Esophagus muscularis mucosa (tissue), 4 donors: ENCODE data around the gene RORC. TPM values are rescaled to one million over a fixed set of nuclear protein-coding genes. Genes with fewer than 3 reads are reported as not detected.
"Not testable (repeated sequence)": the region's sequence is repeated elsewhere in the genome, so short reads cannot be mapped to it uniquely, and the experiment has no call there.

Experiments used
- DNase-seq: peaks from one replicate; pipeline ENCODE4 v3.0.0-alpha.2; 2017; ENCODE audit errors: extremely low spot score
- H3K27ac ChIP-seq, 4 donors: fragments of 200-600 bp; sonication (generic); replicated peaks in 1 of 4; 1 replicate in 3 of 4; 2 replicates in 1 of 4; pipeline ENCODE4 v1.5.1; 2016 to 2019; ENCODE audit warnings: mild to moderate bottlenecking in 1 of 4
- H3K27me3 ChIP-seq, 4 donors: fragments of 200-600 bp; sonication (generic); one replicate each; pipeline versions ENCODE4 v1.5.1 to v1.6.0; 2016 to 2019
- H3K36me3 ChIP-seq, 4 donors: fragments of 200-600 bp; sonication (generic); one replicate each; pipeline ENCODE4 v1.5.1; 2016 to 2019
- H3K4me1 ChIP-seq, 4 donors: fragments of 200-600 bp; sonication (generic); one replicate each; pipeline ENCODE4 v1.5.1; 2016 to 2019
- H3K4me3 ChIP-seq, 4 donors: fragments of 200-600 bp; sonication (generic); 1 replicate in 2 of 4; 2 replicates in 2 of 4; pipeline ENCODE4 v1.5.1; 2016 to 2019; ENCODE audit warnings: mild to moderate bottlenecking in 4 of 4, moderate library complexity in 1 of 4
- H3K9me3 ChIP-seq, 4 donors: fragments of 200-600 bp; sonication (generic); 1 replicate in 3 of 4; 2 replicates in 1 of 4; pipeline ENCODE4 v1.5.1; 2016 to 2019
- CTCF ChIP-seq, 3 experiments: fragments of 200-600 bp in 2 of 3; fragments of 450-650 bp in 1 of 3; sonication (generic) in 2 of 3; IDR thresholded peaks; one replicate each; pipeline ENCODE4 v1.5.1; 2017 to 2019; ENCODE audit warnings: antibody characterized with exemption in 3 of 3, mild to moderate bottlenecking in 2 of 3, moderate library complexity in 1 of 3
- EP300 ChIP-seq: sonication (generic); formaldehyde crosslinking; IDR thresholded peaks from one replicate; pipeline ENCODE4 v1.6.1; 2017; ENCODE audit warnings: antibody characterized with exemption
- POLR2A ChIP-seq: fragments of 450-650 bp; IDR thresholded peaks from one replicate; pipeline ENCODE4 v1.6.1; 2017; ENCODE audit warnings: antibody characterized with exemption, moderate library complexity, mild to moderate bottlenecking, low read depth
- POLR2AphosphoS5 ChIP-seq, 2 donors: sonication (generic); formaldehyde crosslinking; IDR thresholded peaks; one replicate each; pipeline ENCODE4 v1.6.1; 2017; ENCODE audit warnings: antibody characterized with exemption in 2 of 2
- WGBS: methylation state at CpG from one replicate; pipeline ENCODE4 v1.1.5; 2018; 5-methylcytosine and 5-hydroxymethylcytosine counted together
- intact Hi-C: fragments of 100-400 bp; cut with DNase I; formaldehyde crosslinking; loops from one replicate; pipeline ENCODE4 v1.15.1; 2023
- total RNA-seq, 4 donors: library from RNA; depleted of rRNA; stranded (reverse); fragments of >200 nt; gene quantifications; one replicate each; pipeline versions ENCODE4 v1.1.0 to v1.2.1, GENCODE V29; 2016

The RORC gene
- under 1 TPM in 2 of 4 donors, not detected in 2; 0.11 to 0.17 TPM for total RNA-seq

- no peak for DNase-seq
- H3K4me3 ChIP-seq, result peak within 1 kb of the TSS in 1 of 4 donors; percentile 20
- no peaks in the 10 kb centered on the region for H3K36me3 ChIP-seq
- intact Hi-C loops, result loop anchor here (10.0 kb wide), 1 partner anchor 67 kb away; the partner anchor contains the start of gene MRPL9
- TF ChIP-seq POLR2A, result no peak
- TF ChIP-seq EP300, result no peak
- no peak for TF ChIP-seq POLR2AphosphoS5 (IDR thresholded peaks at IDR 0.05)
- TF ChIP-seq CTCF (IDR thresholded peaks at IDR 0.05), result no peak
- 78% methylated on average over 5 of the region's 5 CpGs for WGBS
- peaks cover 0 to 36% (median 3%) of the 10 kb centered on the region in 4 donors for H3K27me3 ChIP-seq
- no peaks in the 10 kb centered on the region for H3K9me3 ChIP-seq
- H3K4me1 ChIP-seq, result peaks cover 13 to 25% (median 21%) of the 10 kb centered on the region in 4 donors
- no peak within 1 kb of the TSS for H3K27ac ChIP-seq
These were observed at the start of gene RORC for GRCh38 chr1:151831605-151832004. RORC (minus strand) TSS chr1:151831802; CDS start chr1:151831764, 38 bp downstream.

GRCh38 chr1:151875419-151876097, 44.0 kb upstream of the RORC start:
- Histone ChIP-seq H3K9me3 (no peaks in the 10 kb centered on the region), H3K4me3 (no peak overlapping the region), H3K27me3 (no peaks in the 10 kb centered on the region), H3K36me3 (peaks cover 0 to 39% (median 15%) of the 10 kb centered on the region in 4 donors), H3K27ac (no peak overlapping the region), H3K4me1 (peaks cover 0 to 4% (median 0%) of the 10 kb centered on the region in 4 donors)
- WGBS, result 97% methylated on average over 1 of the region's 1 CpG
- intact Hi-C loops, result no loop called here
- no peak for DNase-seq
- TF ChIP-seq EP300 (no peak), POLR2A (no peak), POLR2AphosphoS5 (IDR thresholded peaks at IDR 0.05) (no peak), CTCF (IDR thresholded peaks at IDR 0.05) (no peak)

GRCh38 chr1:151872776-151873175, 41.2 kb upstream of the RORC start:
- H3K36me3 ChIP-seq, result peaks cover 0 to 39% (median 15%) of the 10 kb centered on the region in 4 donors
- H3K27me3 ChIP-seq, H3K4me1 ChIP-seq, DNase-seq, H3K9me3 ChIP-seq, H3K4me3 ChIP-seq, intact Hi-C loops, H3K27ac ChIP-seq: not testable (repeated sequence)
- WGBS, result 79% methylated on average over 9 of the region's 9 CpGs

GRCh38 chr1:151871284-151872030, 39.9 kb upstream of the RORC start:
- peaks cover 0 to 27% (median 14%) of the 10 kb centered on the region in 4 donors for H3K36me3 ChIP-seq
- peaks cover 0 to 4% (median 0%) of the 10 kb centered on the region in 4 donors for H3K4me1 ChIP-seq
- 58% methylated on average over 5 of the region's 5 CpGs for WGBS
- intact Hi-C loops, result no loop called here
- no peaks in the 10 kb centered on the region for H3K27me3 ChIP-seq
- no peak overlapping the region for H3K4me3 ChIP-seq
- no peaks in the 10 kb centered on the region for H3K9me3 ChIP-seq
- H3K27ac ChIP-seq, result no peak overlapping the region
- DNase-seq, result no peak
- TF ChIP-seq EP300, result no peak
- TF ChIP-seq POLR2A, result no peak
- no peak for TF ChIP-seq CTCF (IDR thresholded peaks at IDR 0.05)
- TF ChIP-seq POLR2AphosphoS5 (IDR thresholded peaks at IDR 0.05), result no peak

DNA sequence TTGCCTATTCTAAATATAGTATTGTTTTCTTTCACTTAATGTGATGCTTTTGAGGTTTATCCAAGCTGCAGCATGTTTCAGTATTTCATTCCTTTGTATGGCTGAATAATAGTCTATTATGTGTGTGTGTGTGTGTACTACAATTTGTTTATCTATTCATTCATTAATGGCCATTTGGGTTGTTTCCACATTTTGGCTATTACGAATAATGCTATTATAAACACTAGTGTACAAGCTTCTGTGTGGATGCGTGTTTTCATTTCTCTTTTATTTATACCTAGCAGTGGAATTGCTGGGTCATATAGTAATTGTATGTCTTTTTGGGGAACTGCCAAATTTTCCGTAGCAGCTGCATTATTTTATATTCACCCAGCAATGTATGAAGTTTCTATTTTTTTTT, 36.9 kb upstream of the RORC start:
- no peaks in the 10 kb centered on the region for H3K9me3 ChIP-seq
- peaks cover 0 to 9% (median 0%) of the 10 kb centered on the region in 4 donors for H3K27me3 ChIP-seq
- H3K36me3 ChIP-seq, result peaks cover 0 to 4% (median 2%) of the 10 kb centered on the region in 4 donors
- DNase-seq, result no peak
- H3K4me1 ChIP-seq, result peaks cover 0 to 4% (median 0%) of the 10 kb centered on the region in 4 donors
- H3K4me3 ChIP-seq, result no peak overlapping the region
- WGBS, result 9% methylated on average over 3 of the region's 3 CpGs
- no peak overlapping the region for H3K27ac ChIP-seq
- intact Hi-C loops, result no loop called here
- TF ChIP-seq EP300 (no peak), POLR2AphosphoS5 (IDR thresholded peaks at IDR 0.05) (no peak), POLR2A (no peak), CTCF (IDR thresholded peaks at IDR 0.05) (no peak)
